GM18517 (cell line): ENCODE results near the gene SPDEF.

Experiments
- ATAC-seq: cut with Tn5 transposase; IDR thresholded peaks from one replicate; pipeline ENCODE4 v1.9.1; 2021; ENCODE audit warnings: mild to moderate bottlenecking, moderate library complexity; ENCODE audit not compliant: unreplicated experiment

Gene SPDEF

DNA sequence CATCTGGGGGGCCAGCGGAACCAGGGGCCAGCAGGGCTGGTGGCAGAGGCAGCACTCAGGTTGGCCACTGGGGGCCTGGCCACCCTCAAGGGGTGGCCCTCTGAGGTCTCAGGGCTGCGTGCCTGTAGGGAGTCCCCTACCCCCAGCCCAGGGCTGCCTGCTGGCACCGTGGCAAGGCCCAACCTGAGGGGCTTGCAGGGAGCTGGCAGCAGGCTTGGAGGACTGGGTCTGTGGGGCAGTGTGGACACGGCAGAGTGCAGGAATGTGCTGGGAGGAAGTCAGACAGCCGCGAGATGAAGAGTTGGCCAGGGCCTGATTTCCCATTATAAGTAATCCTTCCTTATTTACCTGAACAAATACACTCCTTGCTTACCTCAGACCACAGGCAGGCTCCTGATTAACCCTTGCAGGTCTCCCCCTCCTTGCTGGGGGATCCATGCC lies at the start of gene SPDEF:
Gene SPDEF, minus strand, starts transcription at position 299 of the 441 bp plus-strand sequence. CDS start 11,874 bp downstream, outside the sequence.
- ATAC-seq, result no peak

DNA sequence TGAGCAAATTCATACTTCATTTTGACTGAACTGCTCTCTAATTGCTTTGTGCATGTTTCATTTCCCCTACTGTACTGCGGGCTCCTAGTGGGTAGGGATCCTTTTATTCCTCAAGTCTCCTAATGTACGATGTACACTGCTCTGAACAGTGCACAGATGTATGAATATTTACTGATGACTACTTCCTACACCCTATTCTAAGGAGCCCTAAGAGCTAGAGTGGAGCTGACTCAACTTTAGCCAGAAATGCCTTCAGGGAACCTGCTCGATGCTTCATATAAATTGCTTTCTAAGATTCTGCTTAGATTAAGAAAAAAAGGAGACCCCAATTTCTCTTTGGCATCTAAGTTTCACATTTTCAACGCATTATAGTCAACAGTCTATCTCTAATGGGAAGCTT lies 47.6 kb upstream of the SPDEF start:
- no peak for ATAC-seq

DNA sequence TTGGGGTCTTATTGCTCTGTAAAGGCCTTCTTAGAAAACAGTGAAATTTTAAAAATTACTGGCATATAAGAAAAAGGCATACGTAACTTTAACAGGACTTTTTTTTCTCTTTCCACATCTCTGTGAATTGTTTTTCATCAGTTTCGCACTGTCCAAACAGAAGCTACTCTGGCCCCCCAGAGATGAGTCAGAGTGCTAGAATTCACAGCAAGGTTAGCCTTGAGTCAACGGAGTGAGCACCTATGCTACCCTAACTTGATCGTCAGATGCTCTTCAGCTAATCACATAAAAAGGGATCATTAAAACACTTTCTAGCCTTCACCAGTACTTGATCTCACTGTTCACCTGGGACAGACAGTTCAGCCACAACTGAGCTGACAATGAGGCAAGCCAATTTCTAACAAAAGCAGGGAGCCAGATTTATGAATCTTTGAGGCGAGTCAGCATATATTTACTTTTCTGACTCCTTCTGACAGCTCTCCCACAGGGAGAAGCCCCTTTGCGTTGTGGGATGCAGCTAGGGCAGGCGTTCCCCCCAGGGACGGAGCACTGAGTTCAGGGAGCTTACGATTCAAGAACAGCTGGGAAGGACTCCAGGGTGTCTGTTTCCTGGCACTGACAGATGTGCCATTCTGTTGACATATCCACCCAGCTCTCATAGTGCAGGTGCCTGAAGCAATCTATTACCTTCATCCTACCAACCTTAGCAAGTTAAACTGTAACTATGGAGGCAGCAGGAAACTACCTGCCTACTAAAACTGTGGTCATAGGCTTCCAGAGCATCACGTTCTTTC lies 46.4 kb upstream of the SPDEF start:
- no peak for ATAC-seq

DNA sequence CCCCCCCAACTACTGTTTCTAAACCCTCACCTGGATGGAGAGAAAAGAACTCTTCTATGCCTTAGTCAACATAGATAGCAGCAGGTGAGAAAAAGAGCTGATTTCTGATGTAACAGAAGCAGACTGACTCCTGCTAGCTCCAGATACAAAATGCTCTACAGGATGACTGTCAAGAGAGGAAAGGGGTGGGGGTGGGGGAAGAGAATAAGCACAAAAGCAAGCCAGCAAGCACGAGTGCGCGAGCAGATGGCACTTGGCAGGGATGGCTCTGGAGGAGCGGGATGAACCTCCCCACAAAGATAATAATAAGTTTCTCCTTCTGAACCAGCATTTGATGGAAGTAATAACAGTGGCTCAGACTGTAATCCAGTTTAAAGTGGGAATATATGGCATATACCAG lies 45.6 kb upstream of the SPDEF start:
- ATAC-seq, result no peak

- ATAC-seq, result no peak
These were observed 44.7 kb upstream of the SPDEF start for GRCh38 chr6:34600796-34601195.

GRCh38 chr6:34600101-34600500 lies 44.0 kb upstream of the SPDEF start:
- no peak for ATAC-seq

- no peak for ATAC-seq
These were observed 42.6 kb upstream of the SPDEF start for GRCh38 chr6:34598712-34599111.

GRCh38 chr6:34597605-34598353 lies 41.6 kb upstream of the SPDEF start:
- no peak for ATAC-seq

GRCh38 chr6:34596798-34597197 lies 40.7 kb upstream of the SPDEF start:
- no peak for ATAC-seq

DNA sequence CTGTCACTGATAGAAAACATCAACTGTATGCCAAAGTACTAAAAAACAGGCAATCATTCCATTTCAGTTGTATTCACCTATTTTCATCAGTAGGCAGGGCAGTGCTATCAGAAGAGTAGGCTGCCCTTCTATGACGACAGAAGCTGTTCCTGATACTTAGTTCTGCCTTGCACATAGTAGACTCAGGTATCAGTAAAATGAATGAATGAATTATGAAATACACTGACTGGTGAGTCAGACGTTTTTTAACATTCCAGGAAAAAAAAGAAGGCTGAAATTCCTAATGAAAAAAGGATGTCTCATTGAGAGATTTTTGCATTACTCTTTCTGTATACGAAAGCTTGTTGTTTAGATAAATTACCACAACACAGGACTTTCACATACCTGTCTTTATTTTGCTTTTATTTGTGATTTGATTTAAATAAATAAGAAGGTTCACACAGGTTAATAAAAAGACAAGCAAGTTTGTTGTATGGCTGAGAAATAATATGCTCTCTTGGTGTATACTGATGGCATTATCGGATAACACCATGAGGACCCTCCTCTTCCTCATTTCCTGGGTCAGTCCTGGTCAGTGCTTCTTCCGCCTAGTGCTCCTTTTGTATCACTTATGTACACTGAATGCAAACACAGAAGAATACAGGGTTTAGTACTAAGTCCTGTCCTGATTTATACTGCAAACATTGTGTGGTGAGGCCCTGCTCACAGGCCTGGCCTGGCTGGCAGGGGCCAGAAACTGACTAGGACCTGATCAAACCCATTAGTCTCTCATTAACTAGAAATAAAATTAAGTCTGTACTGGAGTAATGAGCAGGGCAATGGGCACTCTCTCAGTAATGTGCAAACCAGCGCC lies 39.4 kb upstream of the SPDEF start:
- no peak for ATAC-seq

GRCh38 chr6:34593701-34594100 lies 37.6 kb upstream of the SPDEF start:
- ATAC-seq, result no peak

DNA sequence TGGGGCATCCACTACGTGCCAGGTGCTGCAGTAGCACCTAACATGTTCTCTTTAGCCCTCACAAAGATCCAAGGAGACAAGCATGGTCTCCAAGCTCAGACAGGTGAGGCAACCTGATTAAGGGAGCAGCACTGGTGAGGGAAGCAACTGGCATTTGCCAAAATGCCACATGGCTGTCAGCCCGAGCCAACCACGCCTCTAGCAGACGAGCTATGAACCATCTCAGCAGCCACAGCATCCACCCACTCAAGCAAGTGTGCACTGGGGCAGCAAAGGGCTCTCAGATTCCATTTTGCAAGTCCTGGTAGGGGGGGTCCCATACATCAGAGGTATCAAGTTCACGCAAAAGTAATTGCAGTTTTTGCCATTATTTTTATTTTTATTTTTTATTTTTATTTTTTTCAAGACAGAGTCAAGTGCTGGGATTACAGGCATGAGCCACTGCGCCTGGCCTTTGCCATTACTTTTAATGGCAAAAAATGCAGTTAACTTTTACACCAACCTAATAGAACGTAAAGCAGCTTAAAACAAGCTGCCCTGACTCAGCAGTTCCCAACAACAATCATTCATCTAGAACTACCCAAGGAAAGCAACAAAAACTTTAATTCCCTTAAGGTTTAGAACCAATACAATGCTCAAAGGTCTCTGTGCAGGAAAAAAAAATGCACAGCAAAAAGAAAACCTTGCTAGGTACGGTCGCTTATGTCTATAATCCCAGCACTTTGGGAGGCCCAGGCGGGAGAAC lies 36.3 kb upstream of the SPDEF start:
- ATAC-seq, result no peak

DNA sequence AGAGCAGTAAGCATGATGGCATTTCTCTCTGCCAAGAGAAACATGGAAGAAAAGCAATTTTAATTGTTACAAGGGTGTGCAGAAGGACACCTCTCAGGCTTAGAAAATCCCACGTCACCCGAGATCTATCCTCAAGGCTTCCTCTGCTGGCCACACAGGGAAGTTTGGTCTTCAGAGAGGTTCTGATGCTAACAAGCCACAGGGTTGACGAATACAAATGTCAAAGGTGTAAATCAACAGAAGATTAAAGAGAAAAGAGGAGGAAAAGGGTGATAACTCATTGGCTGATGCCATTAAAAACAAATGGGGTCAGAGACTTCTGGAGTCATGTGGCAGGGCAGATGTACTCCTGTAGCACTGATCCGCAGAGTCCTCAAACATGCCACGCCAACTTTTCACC lies 33.6 kb upstream of the SPDEF start:
- no peak for ATAC-seq

DNA sequence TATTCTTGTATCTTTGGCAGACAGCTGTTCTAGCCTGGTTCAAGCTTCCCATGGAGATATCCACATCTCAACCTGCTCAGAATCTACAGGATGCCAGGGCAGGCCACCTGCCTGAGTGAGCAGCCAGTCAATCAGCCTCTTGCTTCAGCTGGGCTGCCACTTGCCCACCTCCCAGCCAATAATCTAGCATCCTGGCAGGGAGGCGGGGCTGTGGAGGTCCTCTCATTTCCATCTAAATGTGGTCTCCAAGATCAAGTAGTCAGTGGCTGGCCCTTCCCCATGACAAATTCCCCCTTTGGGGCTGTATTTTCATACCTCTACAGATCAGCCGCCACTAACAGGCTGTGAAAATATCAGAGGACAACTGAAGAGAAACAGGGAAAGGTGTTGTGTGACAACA lies 33.0 kb upstream of the SPDEF start:
- ATAC-seq, result no peak

- no peak for ATAC-seq
These were observed 31.7 kb upstream of the SPDEF start for GRCh38 chr6:34587851-34588250.

- no peak for ATAC-seq
These were observed 31.2 kb upstream of the SPDEF start for GRCh38 chr6:34587325-34587724.

- no peak for ATAC-seq
These were observed 30.4 kb upstream of the SPDEF start for GRCh38 chr6:34586327-34587040.

DNA sequence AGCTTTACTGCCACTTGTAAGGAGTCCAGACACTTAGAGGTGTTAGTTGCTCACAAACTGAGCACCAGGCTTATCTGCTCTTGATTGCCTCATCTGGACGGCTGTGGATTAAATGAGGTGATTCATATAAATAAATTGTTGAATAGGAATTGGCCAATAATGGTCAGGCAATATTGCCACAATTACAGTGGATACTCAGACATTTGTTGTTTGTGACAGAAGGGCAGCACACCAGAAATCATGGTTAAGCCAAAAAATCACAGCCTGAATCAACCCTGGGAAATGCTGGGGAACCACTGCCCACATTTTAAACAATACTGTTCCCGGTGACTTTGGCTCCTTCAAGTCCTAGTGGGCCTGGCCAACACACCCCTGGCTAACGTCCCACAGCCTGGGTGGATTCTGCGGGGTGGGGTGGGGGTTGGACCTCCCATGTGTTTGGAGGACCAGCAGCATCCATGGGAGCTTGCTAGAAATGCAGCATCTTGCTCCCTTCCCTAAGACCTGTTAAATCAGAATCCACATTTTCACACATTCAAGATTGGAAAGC lies 29.5 kb upstream of the SPDEF start:
- no peak for ATAC-seq

DNA sequence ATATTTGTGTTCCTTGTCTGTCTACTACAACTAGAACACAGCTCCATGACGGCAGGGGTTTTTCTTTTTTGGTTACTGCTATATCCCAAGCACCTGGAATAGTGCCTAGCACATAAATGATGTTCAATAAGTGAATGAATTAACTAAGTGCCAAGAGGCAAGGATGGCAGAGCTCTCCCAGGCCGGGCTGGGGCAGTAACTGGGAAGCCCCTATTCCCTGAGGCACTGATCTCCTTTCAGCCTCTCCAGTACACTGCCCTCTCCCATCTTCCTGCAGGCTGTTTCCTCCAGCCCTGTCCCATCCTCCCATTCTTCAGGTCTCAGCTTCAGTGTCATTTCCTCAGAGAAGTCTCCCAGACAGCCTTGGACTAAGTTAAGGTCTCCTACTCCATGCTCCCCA lies 29.0 kb upstream of the SPDEF start:
- no peak for ATAC-seq

DNA sequence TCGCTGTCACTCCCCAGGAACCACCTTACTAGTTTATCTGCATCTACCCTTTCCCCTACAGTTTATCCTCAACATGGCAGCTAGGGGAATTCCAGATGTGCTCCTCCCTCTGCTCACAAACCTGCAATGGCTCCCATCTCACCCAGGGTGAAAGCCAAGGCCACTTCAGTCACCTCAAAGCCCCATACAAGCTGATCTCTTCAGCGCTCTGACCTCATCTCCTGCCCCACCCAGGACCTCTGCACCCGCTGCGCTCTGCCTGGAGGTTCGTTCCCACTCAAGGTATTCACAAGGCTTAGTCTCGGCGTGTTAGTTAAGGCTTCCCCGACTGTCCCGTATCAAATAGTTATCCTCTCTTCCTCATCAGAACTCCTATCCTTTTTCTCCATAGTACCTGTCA lies 28.6 kb upstream of the SPDEF start:
- ATAC-seq, result no peak
